ENCODE data around the gene NTMT1. TPM values are rescaled to one million over a fixed set of nuclear protein-coding genes. Genes with fewer than 3 reads are reported as not detected.

NTMT1 gene
- total and polyA plus RNA-seq, 12 donors = 27.2 to 190 (median 73.6) TPM

GRCh38 chr9:129610213-129610472 lies 15.8 kb upstream of the NTMT1 start:
- no peaks in the 10 kb centered on the region for H3K27me3 ChIP-seq
- TF ChIP-seq POLR2A (IDR thresholded peaks at IDR 0.05) = no peak
- TF ChIP-seq, protein P1, sequence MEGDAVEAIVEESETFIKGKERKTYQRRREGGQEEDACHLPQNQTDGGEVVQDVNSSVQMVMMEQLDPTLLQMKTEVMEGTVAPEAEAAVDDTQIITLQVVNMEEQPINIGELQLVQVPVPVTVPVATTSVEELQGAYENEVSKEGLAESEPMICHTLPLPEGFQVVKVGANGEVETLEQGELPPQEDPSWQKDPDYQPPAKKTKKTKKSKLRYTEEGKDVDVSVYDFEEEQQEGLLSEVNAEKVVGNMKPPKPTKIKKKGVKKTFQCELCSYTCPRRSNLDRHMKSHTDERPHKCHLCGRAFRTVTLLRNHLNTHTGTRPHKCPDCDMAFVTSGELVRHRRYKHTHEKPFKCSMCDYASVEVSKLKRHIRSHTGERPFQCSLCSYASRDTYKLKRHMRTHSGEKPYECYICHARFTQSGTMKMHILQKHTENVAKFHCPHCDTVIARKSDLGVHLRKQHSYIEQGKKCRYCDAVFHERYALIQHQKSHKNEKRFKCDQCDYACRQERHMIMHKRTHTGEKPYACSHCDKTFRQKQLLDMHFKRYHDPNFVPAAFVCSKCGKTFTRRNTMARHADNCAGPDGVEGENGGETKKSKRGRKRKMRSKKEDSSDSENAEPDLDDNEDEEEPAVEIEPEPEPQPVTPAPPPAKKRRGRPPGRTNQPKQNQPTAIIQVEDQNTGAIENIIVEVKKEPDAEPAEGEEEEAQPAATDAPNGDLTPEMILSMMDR (IDR thresholded peaks at IDR 0.05) = no peak
- peak overlapping the region in 2 of 4 donors; percentile 67 to 90 for H3K4me3 ChIP-seq
- intact Hi-C loops (cut with DNase I) = loop anchor here (2.0 to 10.0 kb wide), 4 partner anchors 225 to 473 kb away; no protein-coding TSS in a partner anchor
- no peaks in the 10 kb centered on the region for H3K36me3 ChIP-seq (replicated peaks in 1 of 2)
- WGBS, 4 donors = 0 to 1% (median 0%) methylated on average over 8 to 24 of the region's 24 CpGs; no CpG with 5 or more reads in 1 of the 4 donors
- H3K27ac ChIP-seq = peak overlapping the region; percentile 48 to 92 (median 80)
- no peaks in the 10 kb centered on the region for H3K9me3 ChIP-seq (replicated peaks in 1 of 3)
- peaks cover 14 to 35% of the 10 kb centered on the region in 2 donors for H3K4me1 ChIP-seq (replicated peaks in 1 of 2)
- DNase-seq = peak in 1 of 7 donors; percentile 60

DNA sequence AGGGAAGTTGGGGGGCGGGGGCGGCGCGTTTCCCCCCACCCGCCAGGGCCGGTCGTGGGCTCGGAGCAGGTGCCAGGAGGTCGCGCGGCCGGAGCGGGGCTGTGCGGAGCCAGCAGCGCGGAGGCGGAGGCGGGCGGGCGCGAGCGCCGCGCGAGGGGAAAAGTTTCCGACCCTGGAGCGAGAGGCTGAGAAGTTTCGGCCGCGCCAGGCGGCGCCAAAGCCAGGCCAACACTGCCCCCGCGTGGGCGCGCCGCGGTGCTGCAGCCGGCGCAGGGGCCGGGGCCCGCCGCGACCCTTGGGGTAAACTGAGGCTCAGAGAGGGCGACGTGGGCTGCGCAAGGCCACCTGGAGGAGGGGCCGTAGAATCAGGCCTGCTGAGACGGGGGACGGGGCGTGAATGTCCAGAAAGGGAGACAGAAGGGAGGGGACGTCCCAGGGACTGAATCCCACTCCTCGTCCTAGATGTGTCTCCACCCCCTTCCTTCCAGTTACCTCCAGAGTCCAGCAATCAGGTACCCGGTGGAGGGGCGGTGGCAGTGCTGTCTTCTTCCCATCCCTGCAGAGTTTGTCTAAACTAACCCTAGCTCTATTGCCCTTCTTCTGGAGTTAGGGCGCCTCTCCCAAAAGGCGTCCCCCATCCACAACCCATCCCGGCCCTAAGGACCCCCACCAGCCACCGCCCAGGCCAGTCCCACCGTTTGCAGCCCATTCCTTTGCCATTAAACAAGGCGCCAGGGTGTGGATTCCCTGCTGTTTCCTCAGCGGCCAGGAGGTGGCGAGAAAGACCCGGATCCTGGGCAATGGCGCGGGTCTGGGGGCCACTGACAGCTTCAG lies 15.3 kb upstream of the NTMT1 start:
- H3K36me3 ChIP-seq (replicated peaks in 1 of 2) = no peaks in the 10 kb centered on the region
- peaks cover 14 to 35% of the 10 kb centered on the region in 2 donors for H3K4me1 ChIP-seq (replicated peaks in 1 of 2)
- 0 to 1% (median 0%) methylated on average over 1 to 65 of the region's 66 CpGs for WGBS, 4 donors
- H3K4me3 ChIP-seq = peak overlapping the region in 2 of 4 donors; percentile 67 to 90
- intact Hi-C loops (cut with DNase I) = loop anchor here (2.0 to 10.0 kb wide), 4 partner anchors 226 to 473 kb away; no protein-coding TSS in a partner anchor
- peak overlapping the region; percentile 48 to 92 (median 80) for H3K27ac ChIP-seq
- H3K9me3 ChIP-seq (replicated peaks in 1 of 3) = no peaks in the 10 kb centered on the region
- peak; percentile 72 to 92 (median 80) for DNase-seq
- TF ChIP-seq, protein P1 (IDR thresholded peaks at IDR 0.05) = peak; percentile 57 to 100 (median 91)
- peak in 1 of 2 donors; percentile 14 for TF ChIP-seq POLR2A (IDR thresholded peaks at IDR 0.05)
- H3K27me3 ChIP-seq = no peaks in the 10 kb centered on the region

- peaks cover 14 to 35% of the 10 kb centered on the region in 2 donors for H3K4me1 ChIP-seq (replicated peaks in 1 of 2)
- H3K27me3 ChIP-seq = no peaks in the 10 kb centered on the region
- H3K4me3 ChIP-seq = peak overlapping the region in 1 of 4 donors; percentile 90
- WGBS, 4 donors = 29 to 47% (median 32%) methylated on average over 4 to 12 of the region's 12 CpGs
- intact Hi-C loops (cut with DNase I) = loop anchor here (2.0 to 10.0 kb wide), 4 partner anchors 227 to 474 kb away; no protein-coding TSS in a partner anchor
- no peak for TF ChIP-seq POLR2A (IDR thresholded peaks at IDR 0.05)
- TF ChIP-seq, protein P1 (IDR thresholded peaks at IDR 0.05) = no peak
- DNase-seq = peak in 1 of 7 donors; percentile 20
- no peaks in the 10 kb centered on the region for H3K9me3 ChIP-seq (replicated peaks in 1 of 3)
- no peaks in the 10 kb centered on the region for H3K36me3 ChIP-seq (replicated peaks in 1 of 2)
- peak overlapping the region in 1 of 5 donors; percentile 88 for H3K27ac ChIP-seq
Observed at GRCh38 chr9:129611307-129611800, 14.6 kb upstream of the NTMT1 start.

GRCh38 chr9:129612123-129612522 lies 13.8 kb upstream of the NTMT1 start:
- intact Hi-C loops (cut with DNase I) = loop anchor here (5.0 to 10.0 kb wide), 3 partner anchors 227 to 475 kb away; no protein-coding TSS in a partner anchor
- no peak overlapping the region for H3K27ac ChIP-seq
- H3K4me1 ChIP-seq (replicated peaks in 1 of 2) = peaks cover 14 to 32% of the 10 kb centered on the region in 2 donors
- no peaks in the 10 kb centered on the region for H3K27me3 ChIP-seq
- peak in 1 of 7 donors; percentile 52 for DNase-seq
- H3K9me3 ChIP-seq (replicated peaks in 1 of 3) = no peaks in the 10 kb centered on the region
- no peak overlapping the region for H3K4me3 ChIP-seq
- TF ChIP-seq POLR2A (IDR thresholded peaks at IDR 0.05) = no peak
- TF ChIP-seq, protein P1 (IDR thresholded peaks at IDR 0.05) = no peak
- no peaks in the 10 kb centered on the region for H3K36me3 ChIP-seq (replicated peaks in 1 of 2)
- 44 to 66% (median 59%) methylated on average over 5 to 7 of the region's 7 CpGs for WGBS, 4 donors

Data from adrenal gland (tissue), 12 donors.